Gastroesophageal sphincter (tissue), 4 donors: Measurements from ENCODE around the gene CAPN8. TPM values are rescaled to one million over a fixed set of nuclear protein-coding genes. Genes with fewer than 3 reads are reported as not detected.

ENCODE experiments used
- ATAC-seq: fragments of 150-250 bp; one replicate; pipeline ENCODE4 v1.9.1; 2016; ENCODE audit warnings: mild to moderate bottlenecking, moderate library complexity
- H3K27ac ChIP-seq, 4 donors: fragments of 200-600 bp; sonication (generic) in 3 of 4; 1 replicate in 3 of 4; 2 replicates in 1 of 4; pipeline ENCODE4 v1.5.1; 2016 to 2019
- H3K27me3 ChIP-seq: fragments of 200-600 bp; sonication (generic); one replicate; pipeline ENCODE4 v1.5.1; 2019
- H3K36me3 ChIP-seq, 2 donors: fragments of 200-600 bp; sonication (generic); one replicate each; pipeline ENCODE4 v1.5.1; 2019; ENCODE audit warnings: control low read depth in 1 of 2
- H3K4me1 ChIP-seq, 3 donors: fragments of 200-600 bp; sonication (generic); 1 replicate in 2 of 3; 2 replicates in 1 of 3; pipeline ENCODE4 v1.5.1; 2016 to 2019; ENCODE audit warnings: control low read depth in 2 of 3
- H3K4me3 ChIP-seq, 2 donors: fragments of 200-600 bp; sonication (generic); one replicate each; pipeline ENCODE4 v1.5.1; 2019; ENCODE audit warnings: mild to moderate bottlenecking in 1 of 2, moderate library complexity in 1 of 2
- H3K9me3 ChIP-seq, 3 donors: fragments of 200-600 bp; sonication (generic); one replicate each; pipeline ENCODE4 v1.5.1; 2017 to 2019; ENCODE audit warnings: control low read depth in 2 of 3
- EP300 ChIP-seq: sonication (generic); formaldehyde crosslinking; IDR thresholded peaks from one replicate; pipeline ENCODE4 v1.6.1; 2017; ENCODE audit warnings: antibody characterized with exemption, mild to moderate bottlenecking
- POLR2A ChIP-seq, 2 donors: fragments of 450-650 bp; IDR thresholded peaks; one replicate each; pipeline ENCODE4 v1.6.1; 2017; ENCODE audit warnings: antibody characterized with exemption in 2 of 2, mild to moderate bottlenecking in 2 of 2, moderate library complexity in 1 of 2
- POLR2AphosphoS5 ChIP-seq: sonication (generic); formaldehyde crosslinking; IDR thresholded peaks from one replicate; pipeline ENCODE4 v1.6.1; 2017; ENCODE audit warnings: antibody characterized with exemption
- WGBS, 2 donors: methylation state at CpG; one replicate each; pipeline ENCODE4 v1.1.5; 2018; ENCODE audit warnings: low coverage in 1 of 2; 5-methylcytosine and 5-hydroxymethylcytosine counted together
- total RNA-seq, 4 donors: library from RNA; depleted of rRNA; stranded (reverse); fragments of >200 nt; gene quantifications; one replicate each; pipeline ENCODE4 v1.1.0, GENCODE V29; 2016
- TF ChIP-seq, protein P1 (sequence below), 4 experiments: fragments of 200-600 bp in 2 of 4; fragments of 450-650 bp in 2 of 4; sonication (generic) in 1 of 4; IDR thresholded peaks; one replicate each; pipeline ENCODE4 v1.5.1; 2017 to 2019; ENCODE audit warnings: antibody characterized with exemption in 4 of 4, mild to moderate bottlenecking in 2 of 4, moderate library complexity in 2 of 4

The CAPN8 gene
- total RNA-seq = under 1 TPM in 1 of 4 donors, not detected in 3; 0.45 TPM

GRCh38 chr1:223665592-223666312 is at the start of gene CAPN8:
CAPN8 (minus strand) TSS chr1:223665701; CDS start chr1:223665646, 55 bp downstream.
- H3K36me3 ChIP-seq = no peaks in the 10 kb centered on the region
- no peak within 1 kb of the TSS for H3K4me3 ChIP-seq
- H3K9me3 ChIP-seq = no peaks in the 10 kb centered on the region
- 40 to 67% methylated on average over 2 to 3 of the region's 6 CpGs for WGBS, 2 donors
- H3K4me1 ChIP-seq = no peaks in the 10 kb centered on the region
- H3K27ac ChIP-seq = no peak within 1 kb of the TSS
- no peak for ATAC-seq
- no peaks in the 10 kb centered on the region for H3K27me3 ChIP-seq
- no peak for TF ChIP-seq POLR2AphosphoS5
- no peak for TF ChIP-seq POLR2A (IDR thresholded peaks at IDR 0.05)
- no peak for TF ChIP-seq EP300
- TF ChIP-seq, protein P1, sequence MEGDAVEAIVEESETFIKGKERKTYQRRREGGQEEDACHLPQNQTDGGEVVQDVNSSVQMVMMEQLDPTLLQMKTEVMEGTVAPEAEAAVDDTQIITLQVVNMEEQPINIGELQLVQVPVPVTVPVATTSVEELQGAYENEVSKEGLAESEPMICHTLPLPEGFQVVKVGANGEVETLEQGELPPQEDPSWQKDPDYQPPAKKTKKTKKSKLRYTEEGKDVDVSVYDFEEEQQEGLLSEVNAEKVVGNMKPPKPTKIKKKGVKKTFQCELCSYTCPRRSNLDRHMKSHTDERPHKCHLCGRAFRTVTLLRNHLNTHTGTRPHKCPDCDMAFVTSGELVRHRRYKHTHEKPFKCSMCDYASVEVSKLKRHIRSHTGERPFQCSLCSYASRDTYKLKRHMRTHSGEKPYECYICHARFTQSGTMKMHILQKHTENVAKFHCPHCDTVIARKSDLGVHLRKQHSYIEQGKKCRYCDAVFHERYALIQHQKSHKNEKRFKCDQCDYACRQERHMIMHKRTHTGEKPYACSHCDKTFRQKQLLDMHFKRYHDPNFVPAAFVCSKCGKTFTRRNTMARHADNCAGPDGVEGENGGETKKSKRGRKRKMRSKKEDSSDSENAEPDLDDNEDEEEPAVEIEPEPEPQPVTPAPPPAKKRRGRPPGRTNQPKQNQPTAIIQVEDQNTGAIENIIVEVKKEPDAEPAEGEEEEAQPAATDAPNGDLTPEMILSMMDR (IDR thresholded peaks at IDR 0.05) = no peak

DNA sequence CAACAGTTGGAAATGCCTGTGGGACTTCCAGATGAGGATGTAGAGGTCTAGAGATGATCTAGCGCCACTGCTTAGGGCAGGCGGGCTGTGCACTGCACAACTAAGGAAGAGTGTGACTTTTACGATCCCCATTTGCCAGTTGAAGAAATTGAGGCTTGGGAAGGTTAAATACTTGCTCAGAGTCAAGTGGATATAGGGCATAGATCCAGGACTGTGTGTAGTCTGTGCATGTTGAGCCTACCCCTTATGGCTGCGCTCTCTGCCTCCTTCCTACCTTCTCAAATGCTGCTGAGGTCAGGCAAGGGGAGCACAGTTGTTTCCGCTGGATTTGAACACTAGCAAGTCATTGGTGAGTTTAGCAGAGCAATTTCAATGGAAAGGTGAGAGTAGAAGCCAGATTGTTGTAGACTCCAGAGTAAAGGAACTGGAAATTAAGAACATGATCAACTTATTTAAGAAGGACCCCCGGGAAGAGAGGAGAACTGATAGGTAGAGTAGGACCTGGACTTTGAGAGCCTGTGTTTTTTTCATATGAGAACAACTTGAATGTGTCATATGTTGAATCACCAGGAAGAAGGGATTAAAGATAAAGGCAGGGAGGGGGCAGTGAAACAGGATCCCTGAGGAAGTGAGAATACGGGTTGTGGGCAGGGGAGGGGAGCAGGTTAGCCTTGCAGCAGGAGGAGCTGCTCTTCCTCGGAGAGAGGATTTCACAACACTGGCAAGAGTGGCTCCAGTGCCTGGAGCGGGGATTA is 49.5 kb upstream of the CAPN8 start:
- Histone ChIP-seq H3K4me1 (peaks cover 10 to 82% (median 52%) of the 10 kb centered on the region in 3 donors), H3K27me3 (no peaks in the 10 kb centered on the region), H3K27ac (peak overlapping the region in 3 of 4 donors; percentile 76 to 98 (median 81)), H3K36me3 (peaks cover 0 to 32% of the 10 kb centered on the region in 2 donors), H3K4me3 (peak overlapping the region in 1 of 2 donors; percentile 9), H3K9me3 (no peaks in the 10 kb centered on the region)
- no peak for ATAC-seq
- TF ChIP-seq EP300 (no peak), POLR2AphosphoS5 (peak; percentile 32)
- WGBS, 2 donors = 35 to 57% methylated on average over 5 to 7 of the region's 9 CpGs

- Histone ChIP-seq H3K36me3 (peaks cover 0 to 25% of the 10 kb centered on the region in 2 donors), H3K4me1 (peaks cover 10 to 75% (median 46%) of the 10 kb centered on the region in 3 donors), H3K9me3 (no peaks in the 10 kb centered on the region), H3K27me3 (no peaks in the 10 kb centered on the region), H3K27ac (peak overlapping the region in 3 of 4 donors; percentile 94 to 98 (median 98)), H3K4me3 (no peak overlapping the region)
- 90% methylated on average over 2 of the region's 2 CpGs; no CpG with 5 or more reads in 1 of the 2 donors for WGBS, 2 donors
- no peak for TF ChIP-seq EP300
- TF ChIP-seq POLR2A (IDR thresholded peaks at IDR 0.05) = no peak
- TF ChIP-seq POLR2AphosphoS5 = no peak
- TF ChIP-seq, protein P1 (IDR thresholded peaks at IDR 0.05) = no peak
- no peak for ATAC-seq
Measured at GRCh38 chr1:223714421-223714724, 48.9 kb upstream of the CAPN8 start.

- H3K9me3 ChIP-seq = no peaks in the 10 kb centered on the region
- H3K4me3 ChIP-seq = peak overlapping the region; percentile 51 to 94
- peaks cover 10 to 73% (median 45%) of the 10 kb centered on the region in 3 donors for H3K4me1 ChIP-seq
- WGBS, 2 donors = 27 to 30% methylated on average over 6 of the region's 7 CpGs
- no peak for ATAC-seq
- TF ChIP-seq EP300 (no peak), POLR2AphosphoS5 (no peak), POLR2A (IDR thresholded peaks at IDR 0.05) (no peak)
- TF ChIP-seq, protein P1 (IDR thresholded peaks at IDR 0.05) = no peak
- peaks cover 0 to 19% of the 10 kb centered on the region in 2 donors for H3K36me3 ChIP-seq
- H3K27me3 ChIP-seq = no peaks in the 10 kb centered on the region
- H3K27ac ChIP-seq = peak overlapping the region; percentile 63 to 98 (median 96)
Measured at GRCh38 chr1:223713546-223714420, 48.3 kb upstream of the CAPN8 start.
